Measurements from ENCODE around the gene NALF2. TPM values are rescaled to one million over a fixed set of nuclear protein-coding genes. Genes with fewer than 3 reads are reported as not detected.

Gene NALF2
- total RNA-seq, result 1.5 TPM

GRCh38 chrX:69503782-69504625 lies at the start of gene NALF2:
Gene NALF2 (plus strand): TSS chrX:69504326. CDS start chrX:69505283, 957 bp downstream.

Other genes starting within 250 kb of the NALF2 start
- 9.0 TPM for gene EDA, start 111.8 kb downstream of the NALF2 start, total RNA-seq

Data from camera-type eye (tissue), 1 donor.